Activated naive CD4-positive, alpha-beta T cell treated with anti-CD3 and anti-CD28 coated beads for 36 hours (primary cell): ENCODE results near the gene PLA2G12A. TPM values are rescaled to one million over a fixed set of nuclear protein-coding genes. Genes with fewer than 3 reads are reported as not detected.

ENCODE experiments used
- CTCF ChIA-PET: fragments of 350-600 bp; sonication (Branson Sonifier 250); formaldehyde crosslinking; loops from one replicate; lab custom pipeline; 2021; ENCODE audit warnings: antibody characterized with exemption; lab: Charles Lee
- DNase-seq: peaks from one replicate; pipeline ENCODE4 v3.0.0-alpha.2; 2020
- H3K27ac Mint-ChIP-seq: one replicate; pipeline ENCODE4 v1.8.0; 2021; ENCODE audit warnings: mild to moderate bottlenecking, mixed read lengths
- H3K27me3 Mint-ChIP-seq: one replicate; pipeline ENCODE4 v1.8.0; 2021; ENCODE audit warnings: low read depth, mixed read lengths
- H3K36me3 Mint-ChIP-seq: one replicate; pipeline ENCODE4 v1.8.0; 2021; ENCODE audit warnings: low read depth, mixed read lengths
- H3K4me1 Mint-ChIP-seq: one replicate; pipeline ENCODE4 v1.8.0; 2021; ENCODE audit warnings: low read depth, mixed read lengths
- H3K4me3 Mint-ChIP-seq: one replicate; pipeline ENCODE4 v1.8.0; 2021; ENCODE audit warnings: mild to moderate bottlenecking, moderate library complexity, mixed read lengths
- H3K9me3 Mint-ChIP-seq: one replicate; pipeline ENCODE4 v1.8.0; 2021; ENCODE audit warnings: mixed read lengths
- intact Hi-C: fragments of 100-400 bp; cut with micrococcal nuclease; formaldehyde crosslinking; loops from one replicate; pipeline ENCODE4 v1.15.1; 2023
- total RNA-seq, 2 experiments: library from RNA; stranded (reverse); gene quantifications; one replicate each; pipeline ENCODE4 v1.2.3, GENCODE V29; 2021

PLA2G12A gene
- total RNA-seq, 2 experiments from 2014 or later: 22.8 to 24.3 TPM

GRCh38 chr4:109746728-109747127 lies 16.9 kb upstream of the PLA2G12A start:
- Mint-ChIP-seq H3K27ac (no peak overlapping the region), H3K36me3 (no peaks in the 10 kb centered on the region), H3K9me3 (no peaks in the 10 kb centered on the region), H3K27me3 (no peaks in the 10 kb centered on the region), H3K4me1 (no peaks in the 10 kb centered on the region), H3K4me3 (no peak overlapping the region)
- DNase-seq: no peak
- intact Hi-C loops: no loop called here
- CTCF ChIA-PET: interaction anchor here (1.2 kb wide), 1 partner anchor 45 kb away, joined by 7 read pairs; no protein-coding TSS in a partner anchor

GRCh38 chr4:109745830-109746229 lies 16.0 kb upstream of the PLA2G12A start:
- Mint-ChIP-seq H3K4me3 (no peak overlapping the region), H3K27ac (no peak overlapping the region), H3K9me3 (no peaks in the 10 kb centered on the region), H3K36me3 (no peaks in the 10 kb centered on the region), H3K4me1 (no peaks in the 10 kb centered on the region), H3K27me3 (no peaks in the 10 kb centered on the region)
- CTCF ChIA-PET: interaction anchor here (1.2 kb wide), 1 partner anchor 44 kb away, joined by 7 read pairs; no protein-coding TSS in a partner anchor
- intact Hi-C loops: no loop called here
- DNase-seq: no peak

- DNase-seq: no peak
- H3K4me3 Mint-ChIP-seq: no peak overlapping the region
These were observed 9.7 kb upstream of the PLA2G12A start for GRCh38 chr4:109739547-109739946.

GRCh38 chr4:109738104-109738872 lies 8.4 kb upstream of the PLA2G12A start:
- no peak for DNase-seq
- CTCF ChIA-PET: interaction anchor here (1.0 kb wide), 2 partner anchors 53 to 315 kb away, joined by 3 to 4 read pairs; no protein-coding TSS in a partner anchor
- Mint-ChIP-seq H3K4me3 (no peak overlapping the region), H3K4me1 (no peaks in the 10 kb centered on the region), H3K36me3 (no peaks in the 10 kb centered on the region), H3K27ac (no peak overlapping the region), H3K27me3 (no peaks in the 10 kb centered on the region), H3K9me3 (no peaks in the 10 kb centered on the region)
- intact Hi-C loops: no loop called here

More at GRCh38 chr4:109739547-109739946, 9.7 kb upstream of the PLA2G12A start:
- Mint-ChIP-seq H3K27ac (no peak overlapping the region), H3K27me3 (no peaks in the 10 kb centered on the region), H3K9me3 (no peaks in the 10 kb centered on the region), H3K4me1 (no peaks in the 10 kb centered on the region), H3K36me3 (no peaks in the 10 kb centered on the region)
- CTCF ChIA-PET: interaction anchor here (0.7 to 1.0 kb wide), 3 partner anchors 36 to 316 kb away, joined by 3 to 4 read pairs (median 3); no protein-coding TSS in a partner anchor
- intact Hi-C loops: no loop called here

- CTCF ChIA-PET: no interaction called here
- intact Hi-C loops: no loop called here
- H3K4me1 Mint-ChIP-seq: no peaks in the 10 kb centered on the region
- no peaks in the 10 kb centered on the region for H3K9me3 Mint-ChIP-seq
- no peak for DNase-seq
- H3K27me3 Mint-ChIP-seq: no peaks in the 10 kb centered on the region
- H3K27ac Mint-ChIP-seq: no peak overlapping the region
- H3K4me3 Mint-ChIP-seq: no peak overlapping the region
- no peaks in the 10 kb centered on the region for H3K36me3 Mint-ChIP-seq
These were observed 5.9 kb upstream of the PLA2G12A start for GRCh38 chr4:109735566-109736365.

GRCh38 chr4:109733728-109734127 lies 3.9 kb upstream of the PLA2G12A start:
- no peak for DNase-seq
- H3K27ac Mint-ChIP-seq: no peak overlapping the region
- no peaks in the 10 kb centered on the region for H3K36me3 Mint-ChIP-seq
- intact Hi-C loops: no loop called here
- CTCF ChIA-PET: interaction anchor here (0.7 kb wide), 1 partner anchor 20 kb away, joined by 3 read pairs; no protein-coding TSS in a partner anchor
- no peaks in the 10 kb centered on the region for H3K9me3 Mint-ChIP-seq
- H3K4me1 Mint-ChIP-seq: peaks cover 4% of the 10 kb centered on the region
- H3K4me3 Mint-ChIP-seq: no peak overlapping the region
- H3K27me3 Mint-ChIP-seq: no peaks in the 10 kb centered on the region

DNA sequence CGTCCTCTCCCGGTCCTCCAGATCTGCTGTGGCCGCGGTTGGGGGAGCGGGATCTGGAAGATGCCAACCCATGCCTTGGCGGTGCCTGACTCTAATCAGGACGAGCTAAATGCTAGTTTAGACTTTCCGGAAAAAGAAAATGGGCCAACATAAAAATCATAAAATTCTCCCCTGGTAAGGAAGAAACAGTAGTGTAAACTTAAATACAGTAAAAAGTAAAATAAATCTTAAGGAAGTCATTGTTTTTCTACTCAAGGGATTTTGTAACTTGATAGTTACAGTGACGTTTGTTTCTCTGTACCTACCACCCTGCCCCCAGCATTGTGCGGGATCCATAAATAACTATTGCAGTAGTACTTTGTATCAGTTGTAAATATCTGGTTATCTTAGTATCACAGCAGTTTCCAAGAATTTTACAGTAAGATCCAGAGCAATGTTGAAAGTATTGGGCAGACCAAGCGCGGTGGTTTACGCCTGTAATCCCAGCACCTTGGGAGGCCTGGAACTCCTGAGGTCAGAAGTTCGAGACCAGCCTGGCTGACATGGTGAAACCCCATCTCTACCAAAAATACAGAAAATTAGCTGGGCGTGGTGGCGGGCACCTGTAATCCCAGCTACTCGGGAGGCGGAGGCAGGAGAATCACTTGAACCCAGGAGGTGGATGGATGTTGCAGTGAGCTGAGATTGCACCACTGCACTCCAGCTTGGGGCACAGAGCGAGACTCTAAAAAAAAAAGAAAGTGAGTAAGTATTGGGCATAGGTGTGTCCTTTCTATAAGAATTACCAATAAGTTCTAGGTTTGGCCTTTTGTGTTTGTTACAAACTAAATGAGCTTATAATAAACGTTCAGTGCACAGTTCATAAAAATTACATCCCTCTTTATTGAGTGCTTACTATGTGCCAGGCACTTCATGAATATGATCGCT lies 1.0 kb upstream of the PLA2G12A start:
- intact Hi-C loops: loop anchor here (1.0 kb wide), 1 partner anchor 298 kb away; the partner anchor contains the start of gene SEC24B
- CTCF ChIA-PET: interaction anchor here (0.6 to 1.0 kb wide), 2 partner anchors 12 to 73 kb away, joined by 3 to 4 read pairs; no protein-coding TSS in a partner anchor

GRCh38 chr4:109729117-109729717 lies 653 bp downstream of the PLA2G12A start:
- peaks cover 7% of the 10 kb centered on the region for H3K36me3 Mint-ChIP-seq
- peak overlapping the region; percentile 87 for H3K4me3 Mint-ChIP-seq
- no peak overlapping the region for H3K27ac Mint-ChIP-seq
- CTCF ChIA-PET: interaction anchor here (0.6 to 1.8 kb wide), 3 partner anchors 25 to 105 kb away, joined by 4 to 6 read pairs (median 4); no protein-coding TSS in a partner anchor
- peak; percentile 37 for DNase-seq
- intact Hi-C loops: loop anchor here (1.0 kb wide), 4 partner anchors 26 to 302 kb away; partner anchors contain the start of genes CASP6, GAR1 and MCUB
- H3K9me3 Mint-ChIP-seq: no peaks in the 10 kb centered on the region
- H3K27me3 Mint-ChIP-seq: no peaks in the 10 kb centered on the region
- peaks cover 15% of the 10 kb centered on the region for H3K4me1 Mint-ChIP-seq

More for the DNA sequence above, 1.0 kb upstream of the PLA2G12A start:
- Mint-ChIP-seq H3K27ac (peak overlapping the region; percentile 31), H3K9me3 (no peaks in the 10 kb centered on the region), H3K36me3 (peaks cover 6% of the 10 kb centered on the region), H3K4me1 (peaks cover 14% of the 10 kb centered on the region), H3K27me3 (no peaks in the 10 kb centered on the region), H3K4me3 (peak overlapping the region; percentile 78)
- no peak for DNase-seq

DNA sequence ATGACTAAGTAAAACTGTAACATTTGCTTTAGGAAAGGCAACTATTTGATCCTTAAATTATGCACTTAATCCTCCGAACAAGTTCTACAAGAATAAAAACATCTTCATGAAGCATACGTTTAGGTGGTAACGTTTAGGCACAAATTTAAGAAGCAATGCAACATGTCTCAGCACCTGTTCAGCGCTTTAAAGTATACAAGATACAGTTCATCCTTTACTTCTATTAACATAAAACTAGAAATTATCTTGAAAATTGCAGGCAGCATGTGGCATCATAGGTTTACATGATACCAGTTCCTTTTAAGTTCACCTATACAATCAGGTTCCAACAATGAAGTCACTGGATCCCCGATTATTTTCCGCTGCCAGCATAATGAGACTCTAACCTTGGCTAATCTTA lies 1.5 kb downstream of the PLA2G12A start:
- Mint-ChIP-seq H3K4me1 (peaks cover 15% of the 10 kb centered on the region), H3K9me3 (no peaks in the 10 kb centered on the region), H3K27ac (no peak overlapping the region), H3K36me3 (peaks cover 7% of the 10 kb centered on the region), H3K27me3 (no peaks in the 10 kb centered on the region), H3K4me3 (no peak overlapping the region)
- no peak for DNase-seq
- CTCF ChIA-PET: interaction anchor here (0.6 to 1.8 kb wide), 2 partner anchors 24 to 27 kb away, joined by 4 to 6 read pairs; no protein-coding TSS in a partner anchor
- intact Hi-C loops: no loop called here

DNA sequence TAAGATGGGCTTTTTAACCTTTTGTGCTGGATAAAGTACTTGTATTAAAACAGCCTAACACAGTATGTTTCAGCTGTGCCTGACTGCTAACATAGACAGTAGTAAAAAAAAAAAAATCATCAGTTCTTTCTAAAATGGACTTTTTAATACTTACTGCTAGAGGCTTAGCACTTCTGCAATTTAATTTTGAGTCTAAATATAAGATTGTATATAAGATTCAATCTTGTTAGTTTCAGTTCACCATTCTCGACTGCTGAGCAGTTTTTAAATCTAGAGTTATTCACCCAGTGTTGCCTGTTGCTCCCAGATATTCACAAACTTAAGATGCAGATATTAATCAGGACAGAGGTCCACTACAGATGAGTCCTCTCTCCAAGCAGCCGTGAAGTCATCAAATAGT lies 6.8 kb downstream of the PLA2G12A start:
- peaks cover 11% of the 10 kb centered on the region for H3K36me3 Mint-ChIP-seq
- no peaks in the 10 kb centered on the region for H3K9me3 Mint-ChIP-seq
- peaks cover 16% of the 10 kb centered on the region for H3K4me1 Mint-ChIP-seq
- no peaks in the 10 kb centered on the region for H3K27me3 Mint-ChIP-seq
- H3K4me3 Mint-ChIP-seq: no peak overlapping the region
- H3K27ac Mint-ChIP-seq: no peak overlapping the region
- intact Hi-C loops: no loop called here
- DNase-seq: no peak
- CTCF ChIA-PET: interaction anchor here (0.6 to 0.8 kb wide), 2 partner anchors 21 to 376 kb away, joined by 3 read pairs; no protein-coding TSS in a partner anchor

GRCh38 chr4:109722357-109722756 lies 7.5 kb downstream of the PLA2G12A start:
- no peak overlapping the region for H3K27ac Mint-ChIP-seq
- H3K4me3 Mint-ChIP-seq: no peak overlapping the region
- peaks cover 12% of the 10 kb centered on the region for H3K4me1 Mint-ChIP-seq
- CTCF ChIA-PET: interaction anchor here (0.6 kb wide), 1 partner anchor 375 kb away, joined by 3 read pairs; no protein-coding TSS in a partner anchor
- DNase-seq: no peak
- intact Hi-C loops: no loop called here
- H3K27me3 Mint-ChIP-seq: no peaks in the 10 kb centered on the region
- peaks cover 13% of the 10 kb centered on the region for H3K36me3 Mint-ChIP-seq
- no peaks in the 10 kb centered on the region for H3K9me3 Mint-ChIP-seq
